Activated CD8-positive, alpha-beta memory T cell treated with anti-CD3 and anti-CD28 coated beads, Interleukin-2, amount 50 U/mL, for 1 hour (primary cell): ENCODE data around the gene SRRM3.
"Not testable (repeated sequence)": the region's sequence is repeated elsewhere in the genome, so short reads cannot be mapped to it uniquely, and the experiment has no call there.

Source experiments
- DNase-seq: peaks from one replicate; pipeline ENCODE4 v3.0.0-alpha.2; 2020; ENCODE audit errors: extremely low read depth

Gene SRRM3

GRCh38 chr7:76201732-76202665, at the start of gene SRRM3:
Gene SRRM3 (plus strand): TSS chr7:76201896. CDS start chr7:76235067, 33,171 bp downstream.
- peak; percentile 46 for DNase-seq

- DNase-seq, result no peak
Measured at GRCh38 chr7:76151932-76152331, 49.8 kb upstream of the SRRM3 start.

GRCh38 chr7:76153571-76154230, 48.0 kb upstream of the SRRM3 start:
- not testable (repeated sequence) for DNase-seq

- no peak for DNase-seq
Measured at GRCh38 chr7:76155938-76156337, 45.8 kb upstream of the SRRM3 start.

- not testable (repeated sequence) for DNase-seq
Measured at GRCh38 chr7:76156992-76157685, 44.6 kb upstream of the SRRM3 start.

GRCh38 chr7:76158416-76158815, 43.3 kb upstream of the SRRM3 start:
- not testable (repeated sequence) for DNase-seq

GRCh38 chr7:76162416-76163170, 39.1 kb upstream of the SRRM3 start:
- not testable (repeated sequence) for DNase-seq

GRCh38 chr7:76163812-76164211, 37.9 kb upstream of the SRRM3 start:
- not testable (repeated sequence) for DNase-seq

- no peak for DNase-seq
Measured at GRCh38 chr7:76165106-76165972, 36.4 kb upstream of the SRRM3 start.

- DNase-seq, result no peak
Measured at GRCh38 chr7:76165973-76166403, 35.7 kb upstream of the SRRM3 start.

- DNase-seq, result peak; percentile 79
Measured at GRCh38 chr7:76166404-76167255, 35.1 kb upstream of the SRRM3 start.

GRCh38 chr7:76173566-76174205, 28.0 kb upstream of the SRRM3 start:
- DNase-seq, result no peak

- not testable (repeated sequence) for DNase-seq
Measured at GRCh38 chr7:76176951-76177350, 24.7 kb upstream of the SRRM3 start.

- no peak for DNase-seq
Measured at GRCh38 chr7:76179686-76180085, 22.0 kb upstream of the SRRM3 start.

- no peak for DNase-seq
Measured at GRCh38 chr7:76182225-76182960, 19.3 kb upstream of the SRRM3 start.

- DNase-seq, result no peak
Measured at GRCh38 chr7:76185187-76185896, 16.4 kb upstream of the SRRM3 start.

- no peak for DNase-seq
Measured at GRCh38 chr7:76187272-76187671, 14.4 kb upstream of the SRRM3 start.

GRCh38 chr7:76189276-76189675, 12.4 kb upstream of the SRRM3 start:
- no peak for DNase-seq
